ENCODE measurements around the gene P2RY14. TPM values are rescaled to one million over a fixed set of nuclear protein-coding genes. Genes with fewer than 3 reads are reported as not detected.

The P2RY14 gene
- total and polyA plus RNA-seq, 2 donors (not counting 3 experiments of a cell fraction or from before 2014, with no cell fraction given) = not detected

GRCh38 chr3:151293127-151293526, 14.8 kb upstream of the P2RY14 start:
- Histone ChIP-seq H3K4me2 (ENCODE audit: insufficient read depth, low read length) (no peak overlapping the region), H3K4me1 (ENCODE audit: control insufficient read depth, extremely low read depth, insufficient read depth, low read length) (no peaks in the 10 kb centered on the region), H2AFZ (ENCODE audit: low read depth, low read length) (no peak overlapping the region), H3K36me3 (ENCODE audit: control insufficient read depth in 2 of 2, extremely low read depth in 1 of 2, insufficient read depth in 2 of 2, low read length in 2 of 2) (no peaks in the 10 kb centered on the region), H3K9me1 (replicated peaks; ENCODE audit: control insufficient read depth, extremely low read depth, insufficient read depth, low read length) (no peaks in the 10 kb centered on the region), H3K9ac (replicated peaks; ENCODE audit: extremely low read depth, insufficient read depth, low read length) (no peak overlapping the region), H3K4me3 (replicated peaks in 1 of 3; ENCODE audit: insufficient read depth in 1 of 3, low read depth in 1 of 3, low read length in 3 of 3) (no peak overlapping the region), H3K27me3 (ENCODE audit: control insufficient read depth in 2 of 2, insufficient read depth in 2 of 2, low read length in 2 of 2) (peaks cover 3 to 19% of the 10 kb centered on the region in 2 experiments), H3K9me3 (replicated peaks; ENCODE audit: control insufficient read depth, insufficient read depth, low read length) (no peaks in the 10 kb centered on the region), H3K27ac (ENCODE audit: insufficient read depth, low read depth, low read length) (no peak overlapping the region), H4K20me1 (replicated peaks; ENCODE audit: control insufficient read depth, extremely low read depth, insufficient read depth, low read length) (no peaks in the 10 kb centered on the region), H3K79me2 (ENCODE audit: control insufficient read depth, insufficient read depth, low read length) (no peaks in the 10 kb centered on the region)
- no TSS peak for BruUV-seq (replicated peaks)
- intact Hi-C loops (cut with micrococcal nuclease) = no loop called here
- POLR2A ChIA-PET = no interaction called here
- FAIRE-seq = no peak
- TF ChIP-seq FOS (IDR thresholded peaks at IDR 0.05; ENCODE audit: borderline replicate concordance, insufficient read depth, low read length) = no peak
- no peak for TF ChIP-seq JUN (IDR thresholded peaks at IDR 0.05; ENCODE audit: borderline replicate concordance, insufficient read depth, insufficient read length, low read depth)
- TF ChIP-seq MAX (IDR thresholded peaks at IDR 0.05; ENCODE audit: insufficient read depth, insufficient read length) = no peak
- TF ChIP-seq POLR2A (IDR thresholded peaks at IDR 0.05; ENCODE audit: low read depth, low read length) = no peak
- no peak for TF ChIP-seq EZH2 (IDR thresholded peaks at IDR 0.05; ENCODE audit: borderline replicate concordance, low read depth, low read length, severe bottlenecking)
- TF ChIP-seq CTCF (IDR thresholded peaks at IDR 0.05; ENCODE audit: extremely low read depth in 1 of 2, insufficient read depth in 1 of 2, low read depth in 1 of 2, low read length in 2 of 2) = no peak
- no peak for TF ChIP-seq GATA2 (IDR thresholded peaks at IDR 0.05; ENCODE audit: insufficient read depth, insufficient read length, low read depth, low read length)
- TF ChIP-seq MYC (IDR thresholded peaks at IDR 0.05; ENCODE audit: low read depth, low read length) = no peak
- no peak for TF ChIP-seq POLR2AphosphoS5 (IDR thresholded peaks at IDR 0.05; ENCODE audit: insufficient read depth, low read depth, low read length)
- dilution Hi-C loops (cut with MboI; ENCODE audit: extremely low pct_ligation_motif_present, low sequenced_read_pairs) = no loop called here
- DNase-seq (ENCODE audit: low read depth, low spot score) = no peak
- CTCF ChIA-PET = interaction anchor here (1.1 to 2.1 kb wide), 4 partner anchors 11 to 625 kb away, joined by 3 to 5 read pairs (median 4); no protein-coding TSS in a partner anchor

Measured in endothelial cell of umbilical vein (primary cell).